HG03139 (cell line): ENCODE data around the gene REC114.
"Not testable (repeated sequence)": the region's sequence is repeated elsewhere in the genome, so short reads cannot be mapped to it uniquely, and the experiment has no call there.

ENCODE experiments used
- ATAC-seq: cut with Tn5 transposase; IDR thresholded peaks from one replicate; pipeline ENCODE4 v1.9.1; 2021; ENCODE audit not compliant: unreplicated experiment

Gene REC114

GRCh38 chr15:73455876-73456275, 12.9 kb downstream of the REC114 start:
- no peak for ATAC-seq

- no peak for ATAC-seq
Observed at GRCh38 chr15:73457334-73457733, 14.4 kb downstream of the REC114 start.

- ATAC-seq, result no peak
Observed at GRCh38 chr15:73460662-73461061, 17.7 kb downstream of the REC114 start.

- ATAC-seq, result no peak
Observed at GRCh38 chr15:73464602-73465001, 21.6 kb downstream of the REC114 start.

- no peak for ATAC-seq
Observed at GRCh38 chr15:73467758-73468157, 24.8 kb downstream of the REC114 start.

- no peak for ATAC-seq
Observed at GRCh38 chr15:73474785-73475184, 31.8 kb downstream of the REC114 start.

GRCh38 chr15:73476704-73477216, 33.8 kb downstream of the REC114 start:
- no peak for ATAC-seq

- no peak for ATAC-seq
Observed at GRCh38 chr15:73480050-73480449, 37.1 kb downstream of the REC114 start.

- ATAC-seq, result no peak
Observed at GRCh38 chr15:73482166-73482565, 39.2 kb downstream of the REC114 start.

GRCh38 chr15:73483053-73483452, 40.1 kb downstream of the REC114 start:
- ATAC-seq, result no peak

GRCh38 chr15:73485372-73485771, 42.4 kb downstream of the REC114 start:
- ATAC-seq, result no peak

GRCh38 chr15:73485885-73486284, 42.9 kb downstream of the REC114 start:
- not testable (repeated sequence) for ATAC-seq

GRCh38 chr15:73488698-73489097, 45.7 kb downstream of the REC114 start:
- ATAC-seq, result no peak

GRCh38 chr15:73493922-73494321, 51.0 kb downstream of the REC114 start:
- no peak for ATAC-seq

GRCh38 chr15:73495181-73495580, 52.2 kb downstream of the REC114 start:
- no peak for ATAC-seq

- no peak for ATAC-seq
Observed at GRCh38 chr15:73500696-73501095, 57.7 kb downstream of the REC114 start.

GRCh38 chr15:73504885-73505284, 61.9 kb downstream of the REC114 start:
- no peak for ATAC-seq

- ATAC-seq, result no peak
Observed at GRCh38 chr15:73515527-73515926, 72.6 kb downstream of the REC114 start.

GRCh38 chr15:73517566-73517965, 74.6 kb downstream of the REC114 start:
- ATAC-seq, result no peak

- ATAC-seq, result no peak
Observed at GRCh38 chr15:73518180-73518862, 75.4 kb downstream of the REC114 start.

- ATAC-seq, result no peak
Observed at GRCh38 chr15:73518876-73519733, 76.1 kb downstream of the REC114 start.

- ATAC-seq, result no peak
Observed at GRCh38 chr15:73522011-73522410, 79.0 kb downstream of the REC114 start.
